Measurements from ENCODE around the gene NOSIP. TPM values are rescaled to one million over a fixed set of nuclear protein-coding genes. Genes with fewer than 3 reads are reported as not detected.

The NOSIP gene
- total and polyA plus RNA-seq, 8 donors, result 40.8 to 67.9 (median 61.2) TPM

DNA sequence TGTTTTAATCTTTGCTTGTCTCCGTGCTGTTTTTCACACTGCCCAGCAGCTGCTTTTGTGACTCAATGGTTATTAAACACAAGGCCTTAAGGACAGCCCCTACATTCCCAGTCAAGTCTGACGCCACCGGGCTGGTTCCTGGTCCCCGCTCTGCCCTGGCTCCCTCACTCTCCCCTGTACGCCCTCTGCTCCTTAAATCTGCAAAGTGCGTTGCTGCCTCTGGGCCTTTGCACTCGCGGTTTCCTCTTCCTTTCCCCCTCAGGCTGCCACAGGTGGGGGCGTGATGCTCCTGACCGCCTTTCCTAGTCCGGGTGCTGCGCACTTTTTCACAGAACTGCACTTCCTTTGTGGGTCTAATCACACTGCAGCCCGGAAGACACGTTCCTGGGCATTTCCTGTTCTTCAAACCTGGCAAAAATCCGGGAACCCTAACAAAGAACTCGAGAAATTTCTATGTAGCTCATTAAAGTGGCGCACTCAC is 25.6 kb downstream of the NOSIP start:
- intact Hi-C loops (cut with DNase I), result no loop called here
- peaks cover 0 to 68% of the 10 kb centered on the region in 2 donors for H3K36me3 ChIP-seq
- DNase-seq, result no peak
- peaks cover 0 to 25% of the 10 kb centered on the region in 2 donors for H3K4me1 ChIP-seq
- no peak for TF ChIP-seq CTCF (IDR thresholded peaks at IDR 0.05)
- ATAC-seq, result peak; percentile 2
- no peak overlapping the region for H3K4me3 ChIP-seq
- peak overlapping the region; percentile 39 to 44 for H3K27ac ChIP-seq
- no peaks in the 10 kb centered on the region for H3K27me3 ChIP-seq
- H3K9me3 ChIP-seq, result no peaks in the 10 kb centered on the region

DNA sequence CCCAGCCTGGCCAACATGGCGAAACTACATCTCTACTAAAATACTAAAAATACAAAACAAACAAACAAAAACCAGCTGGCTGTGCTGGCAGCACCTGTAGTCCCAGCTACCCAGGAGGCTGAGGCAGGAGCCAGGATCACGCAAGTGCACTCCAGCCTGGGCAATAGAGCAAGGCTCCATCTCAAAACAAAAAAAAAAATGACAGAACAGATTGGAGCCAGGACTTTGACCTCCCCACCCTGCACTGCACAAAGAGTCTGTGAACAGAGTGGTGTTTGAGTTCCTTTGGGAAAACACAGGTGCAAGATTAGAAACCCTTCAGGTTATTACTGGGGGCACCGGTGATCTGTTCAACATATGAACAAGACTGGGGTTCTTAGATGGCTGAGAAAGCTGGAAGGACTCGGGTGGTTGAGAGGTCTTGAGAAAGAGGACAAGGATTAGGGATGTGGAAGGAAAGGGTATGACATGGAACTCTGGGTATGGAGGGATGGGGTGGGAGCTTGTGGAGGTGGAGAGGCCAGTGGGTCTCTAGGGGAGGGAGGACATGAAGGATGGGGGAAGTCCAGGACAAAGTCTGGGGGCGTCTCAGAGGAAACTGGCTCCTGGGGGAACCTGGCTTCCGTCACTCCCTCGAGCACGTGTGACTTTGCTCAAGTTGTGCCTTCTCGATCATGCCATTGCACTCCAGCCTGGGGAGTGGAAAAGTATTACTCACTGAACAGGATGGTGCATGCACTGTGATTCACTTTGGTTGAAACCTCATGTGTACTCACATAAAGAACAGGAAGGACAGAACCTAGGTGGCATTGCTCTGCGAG is 26.7 kb downstream of the NOSIP start:
- ATAC-seq, result no peak
- no peak for TF ChIP-seq CTCF (IDR thresholded peaks at IDR 0.05)
- H3K9me3 ChIP-seq, result no peaks in the 10 kb centered on the region
- no peak for DNase-seq
- no peak overlapping the region for H3K4me3 ChIP-seq
- peaks cover 0 to 25% of the 10 kb centered on the region in 2 donors for H3K4me1 ChIP-seq
- peak overlapping the region in 1 of 2 donors; percentile 39 for H3K27ac ChIP-seq
- H3K27me3 ChIP-seq, result no peaks in the 10 kb centered on the region
- intact Hi-C loops (cut with DNase I), result no loop called here
- H3K36me3 ChIP-seq, result peaks cover 0 to 58% of the 10 kb centered on the region in 2 donors

DNA sequence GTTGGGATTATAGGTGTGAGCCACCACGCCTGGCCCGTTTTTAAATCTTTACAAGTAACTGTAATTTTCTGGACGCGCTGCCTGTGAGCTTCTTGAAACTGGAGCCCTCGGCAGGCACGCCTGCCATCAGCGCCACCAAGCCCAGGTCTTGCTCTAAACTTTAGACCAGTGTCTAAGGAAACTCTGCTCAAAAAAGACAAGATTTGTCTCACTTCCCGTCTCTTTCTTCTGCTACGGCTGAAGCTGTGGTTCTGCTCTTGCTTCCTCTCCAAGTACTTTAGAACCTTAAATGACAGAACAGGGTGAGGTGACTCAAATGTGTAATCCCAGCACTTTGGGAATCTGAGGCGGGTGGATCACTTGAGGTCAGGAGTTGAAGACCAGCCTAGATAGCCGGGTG is 27.6 kb downstream of the NOSIP start:
- intact Hi-C loops (cut with DNase I), result no loop called here
- Histone ChIP-seq H3K27ac (no peak overlapping the region), H3K27me3 (no peaks in the 10 kb centered on the region), H3K4me3 (no peak overlapping the region), H3K36me3 (peaks cover 0 to 48% of the 10 kb centered on the region in 2 donors), H3K4me1 (peaks cover 0 to 25% of the 10 kb centered on the region in 2 donors), H3K9me3 (no peaks in the 10 kb centered on the region)
- no peak for ATAC-seq
- DNase-seq, result no peak
- TF ChIP-seq CTCF (IDR thresholded peaks at IDR 0.05), result no peak

DNA sequence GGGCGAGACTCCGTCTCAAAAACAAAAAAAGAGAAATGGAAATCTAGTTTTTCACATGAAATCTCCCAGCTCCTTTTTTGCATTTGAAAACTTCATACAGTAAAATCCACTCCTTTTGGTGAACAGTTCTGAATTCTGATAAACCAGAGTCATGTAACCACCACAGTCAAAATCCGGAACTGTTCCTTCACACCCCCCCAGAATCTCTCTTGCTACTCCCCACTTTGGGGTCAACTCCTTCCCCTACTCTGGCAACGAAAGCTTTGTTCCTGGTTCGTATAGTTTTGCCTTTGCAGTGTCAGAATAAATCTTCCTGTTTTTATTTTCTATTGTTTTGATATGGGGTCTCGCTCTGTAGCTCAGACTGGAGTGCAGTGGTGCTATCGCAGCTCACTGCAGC is 28.8 kb downstream of the NOSIP start:
- H3K27ac ChIP-seq, result no peak overlapping the region

More for the DNA sequence above, 28.8 kb downstream of the NOSIP start:
- ATAC-seq (no peak), DNase-seq (no peak)
- no peak overlapping the region for H3K4me3 ChIP-seq
- no peaks in the 10 kb centered on the region for H3K9me3 ChIP-seq
- H3K4me1 ChIP-seq, result peaks cover 0 to 30% of the 10 kb centered on the region in 2 donors
- no peak for TF ChIP-seq CTCF (IDR thresholded peaks at IDR 0.05)
- no peaks in the 10 kb centered on the region for H3K27me3 ChIP-seq
- peaks cover 0 to 36% of the 10 kb centered on the region in 2 donors for H3K36me3 ChIP-seq
- intact Hi-C loops (cut with DNase I), result no loop called here

Data from left lung (tissue), 10 donors.